ENCODE results near the gene CEPT1. TPM values are rescaled to one million over a fixed set of nuclear protein-coding genes. Genes with fewer than 3 reads are reported as not detected.

Gene CEPT1
- total and polyA plus RNA-seq, 2 experiments from 2014 or later: 22.3 to 51.7 TPM

GRCh38 chr1:111164151-111164550 is 24.1 kb downstream of the CEPT1 start:
- no peaks in the 10 kb centered on the region for H3K9me2 ChIP-seq (replicated peaks; ENCODE audit: insufficient read depth)
- H3K36me3 ChIP-seq (replicated peaks; ENCODE audit: insufficient read depth, low read depth): no peaks in the 10 kb centered on the region
- no peak overlapping the region for H3K4me2 ChIP-seq
- no peak for DNase-seq (ENCODE audit: low spot score)
- no peaks in the 10 kb centered on the region for H4K20me1 ChIP-seq (ENCODE audit: insufficient read depth, poor library complexity, severe bottlenecking)
- H2AFZ ChIP-seq: no peak overlapping the region
- H3K27me3 ChIP-seq: no peaks in the 10 kb centered on the region
- 94% methylated on average over 2 of the region's 2 CpGs for WGBS (ENCODE audit: low lambda C conversion rate, missing lambda C conversion rate)
- H3K4me1 ChIP-seq (ENCODE audit: insufficient read depth): peaks cover 10% of the 10 kb centered on the region
- TF ChIP-seq EZH2 (IDR thresholded peaks at IDR 0.05; ENCODE audit: borderline replicate concordance) (no peak), EZH2phosphoT487 (IDR thresholded peaks at IDR 0.05; ENCODE audit: low read depth, severe bottlenecking, unreplicated experiment) (no peak), CTCF (IDR thresholded peaks at IDR 0.05; ENCODE audit: poor library complexity) (no peak)
- peaks cover 14% of the 10 kb centered on the region for H3K79me2 ChIP-seq
- H3K27ac ChIP-seq: no peak overlapping the region
- no peak overlapping the region for H3K4me3 ChIP-seq
- H3K9me3 ChIP-seq (ENCODE audit: low read depth): no peaks in the 10 kb centered on the region

- H3K4me2 ChIP-seq: no peak overlapping the region
- no peak overlapping the region for H3K4me3 ChIP-seq
- DNase-seq (ENCODE audit: low spot score): no peak
- H3K79me2 ChIP-seq: no peaks in the 10 kb centered on the region
- H3K27ac ChIP-seq: no peak overlapping the region
- no peaks in the 10 kb centered on the region for H3K4me1 ChIP-seq (ENCODE audit: insufficient read depth)
- no peaks in the 10 kb centered on the region for H4K20me1 ChIP-seq (ENCODE audit: insufficient read depth, poor library complexity, severe bottlenecking)
- no peaks in the 10 kb centered on the region for H3K9me2 ChIP-seq (replicated peaks; ENCODE audit: insufficient read depth)
- no peaks in the 10 kb centered on the region for H3K36me3 ChIP-seq (replicated peaks; ENCODE audit: insufficient read depth, low read depth)
- H3K27me3 ChIP-seq: no peaks in the 10 kb centered on the region
- H2AFZ ChIP-seq: no peak overlapping the region
- no peaks in the 10 kb centered on the region for H3K9me3 ChIP-seq (ENCODE audit: low read depth)
- TF ChIP-seq EZH2phosphoT487 (IDR thresholded peaks at IDR 0.05; ENCODE audit: low read depth, severe bottlenecking, unreplicated experiment) (no peak), CTCF (IDR thresholded peaks at IDR 0.05; ENCODE audit: poor library complexity) (no peak), EZH2 (IDR thresholded peaks at IDR 0.05; ENCODE audit: borderline replicate concordance) (no peak)
These were observed 32.4 kb downstream of the CEPT1 start for GRCh38 chr1:111172463-111172862.

GRCh38 chr1:111174070-111174469 is 34.0 kb downstream of the CEPT1 start:
- H3K9me3 ChIP-seq (ENCODE audit: low read depth): no peaks in the 10 kb centered on the region
- no peaks in the 10 kb centered on the region for H3K9me2 ChIP-seq (replicated peaks; ENCODE audit: insufficient read depth)
- H3K27me3 ChIP-seq: no peaks in the 10 kb centered on the region
- H3K36me3 ChIP-seq (replicated peaks; ENCODE audit: insufficient read depth, low read depth): no peaks in the 10 kb centered on the region
- H3K4me3 ChIP-seq: no peak overlapping the region
- no peaks in the 10 kb centered on the region for H4K20me1 ChIP-seq (ENCODE audit: insufficient read depth, poor library complexity, severe bottlenecking)
- H3K4me2 ChIP-seq: no peak overlapping the region
- TF ChIP-seq CTCF (IDR thresholded peaks at IDR 0.05; ENCODE audit: poor library complexity): no peak
- TF ChIP-seq EZH2 (IDR thresholded peaks at IDR 0.05; ENCODE audit: borderline replicate concordance): no peak
- TF ChIP-seq EZH2phosphoT487 (IDR thresholded peaks at IDR 0.05; ENCODE audit: low read depth, severe bottlenecking, unreplicated experiment): no peak
- no peaks in the 10 kb centered on the region for H3K4me1 ChIP-seq (ENCODE audit: insufficient read depth)
- no peak overlapping the region for H3K27ac ChIP-seq
- no peaks in the 10 kb centered on the region for H3K79me2 ChIP-seq
- no peak overlapping the region for H2AFZ ChIP-seq
- DNase-seq (ENCODE audit: low spot score): no peak

- Histone ChIP-seq H3K4me3 (no peak overlapping the region), H2AFZ (no peak overlapping the region), H3K9me3 (ENCODE audit: low read depth) (no peaks in the 10 kb centered on the region), H3K4me1 (ENCODE audit: insufficient read depth) (no peaks in the 10 kb centered on the region), H3K4me2 (no peak overlapping the region), H3K79me2 (no peaks in the 10 kb centered on the region), H3K9me2 (replicated peaks; ENCODE audit: insufficient read depth) (no peaks in the 10 kb centered on the region), H3K36me3 (replicated peaks; ENCODE audit: insufficient read depth, low read depth) (no peaks in the 10 kb centered on the region), H3K27ac (no peak overlapping the region), H3K27me3 (no peaks in the 10 kb centered on the region), H4K20me1 (ENCODE audit: insufficient read depth, poor library complexity, severe bottlenecking) (no peaks in the 10 kb centered on the region)
- TF ChIP-seq CTCF (IDR thresholded peaks at IDR 0.05; ENCODE audit: poor library complexity) (no peak), EZH2 (IDR thresholded peaks at IDR 0.05; ENCODE audit: borderline replicate concordance) (no peak)
- 89% methylated on average over 3 of the region's 3 CpGs for WGBS (ENCODE audit: low lambda C conversion rate, missing lambda C conversion rate)
- no peak for DNase-seq (ENCODE audit: low spot score)
These were observed 35.3 kb downstream of the CEPT1 start for GRCh38 chr1:111175349-111175748.

Measured in hepatocyte (in vitro differentiated cells).